ENCODE data around the gene MRPS16.
A peak's percentile ranks its signal among the peaks of the same experiment; 100 is the strongest.
"Not testable (repeated sequence)": the region's sequence is repeated elsewhere in the genome, so short reads cannot be mapped to it uniquely, and the experiment has no call there.

MRPS16 gene

GRCh38 chr10:73252445-73253224 lies at the start of gene MRPS16:
Gene MRPS16 (minus strand): TSS chr10:73252644. CDS start chr10:73252482, 162 bp downstream.
- intact Hi-C loops (cut with DNase I), result loop anchor here (10.0 kb wide), 2 partner anchors 162 to 242 kb away; partner anchors contain the start of genes ANXA7 and PPP3CB
- DNase-seq, result peak; percentile 89 to 99 (median 94)

GRCh38 chr10:73296946-73297345 lies 44.5 kb upstream of the MRPS16 start:
- intact Hi-C loops (cut with DNase I), result no loop called here
- no peak for DNase-seq

GRCh38 chr10:73293461-73293860 lies 41.0 kb upstream of the MRPS16 start:
- no peak for DNase-seq
- intact Hi-C loops (cut with DNase I), result no loop called here

- DNase-seq, result no peak
- intact Hi-C loops (cut with DNase I), result no loop called here
Observed at GRCh38 chr10:73289958-73290357, 37.5 kb upstream of the MRPS16 start.

- no peak for DNase-seq
- intact Hi-C loops (cut with DNase I), result no loop called here
Observed at GRCh38 chr10:73287441-73287840, 35.0 kb upstream of the MRPS16 start.

GRCh38 chr10:73281097-73281496 lies 28.7 kb upstream of the MRPS16 start:
- DNase-seq, result no peak
- intact Hi-C loops (cut with DNase I), result no loop called here

- intact Hi-C loops (cut with DNase I), result loop anchor here (5.0 to 10.0 kb wide), 2 partner anchors 90 to 378 kb away; partner anchors contain the start of genes CFAP70 and MYOZ1
Observed at GRCh38 chr10:73264423-73264822, 12.0 kb upstream of the MRPS16 start.

GRCh38 chr10:73263693-73264347 lies 11.4 kb upstream of the MRPS16 start:
- DNase-seq, result no peak
- intact Hi-C loops (cut with DNase I), result loop anchor here (5.0 to 10.0 kb wide), 2 partner anchors 91 to 378 kb away; partner anchors contain the start of genes CFAP70 and MYOZ1

More at GRCh38 chr10:73264423-73264822, 12.0 kb upstream of the MRPS16 start:
- no peak for DNase-seq

- intact Hi-C loops (cut with DNase I), result loop anchor here (5.0 to 10.0 kb wide), 2 partner anchors 92 to 379 kb away; partner anchors contain the start of genes CFAP70 and MYOZ1
- DNase-seq, result no peak
Observed at GRCh38 chr10:73262880-73263555, 10.6 kb upstream of the MRPS16 start.

- DNase-seq, result no peak
- intact Hi-C loops (cut with DNase I), result loop anchor here (5.0 to 10.0 kb wide), 2 partner anchors 93 to 380 kb away; partner anchors contain the start of genes CFAP70 and MYOZ1
Observed at GRCh38 chr10:73262105-73262730, 9.8 kb upstream of the MRPS16 start.

- no peak for DNase-seq
- intact Hi-C loops (cut with DNase I), result loop anchor here (5.0 to 10.0 kb wide), 2 partner anchors 93 to 381 kb away; partner anchors contain the start of genes CFAP70 and MYOZ1
Observed at GRCh38 chr10:73261362-73261995, 9.0 kb upstream of the MRPS16 start.

- DNase-seq, result not testable (repeated sequence)
- intact Hi-C loops (cut with DNase I), result loop anchor here (10.0 kb wide), 2 partner anchors 156 to 236 kb away; partner anchors contain the start of genes ANXA7 and PPP3CB
Observed at GRCh38 chr10:73258612-73259011, 6.2 kb upstream of the MRPS16 start.

- no peak for DNase-seq
- intact Hi-C loops (cut with DNase I), result loop anchor here (10.0 kb wide), 2 partner anchors 162 to 242 kb away; partner anchors contain the start of genes ANXA7 and PPP3CB
Observed at GRCh38 chr10:73253225-73253555, 746 bp upstream of the MRPS16 start.

- peak in 1 of 10 donors; percentile 82 for DNase-seq
Observed at GRCh38 chr10:73251683-73252444, 580 bp downstream of the MRPS16 start.

GRCh38 chr10:73248259-73248724 lies 4.2 kb downstream of the MRPS16 start:
- intact Hi-C loops (cut with DNase I), result loop anchor here (5.0 kb wide), 1 partner anchor 81 kb away; the partner anchor contains the start of genes ECD and FAM149B1
- no peak for DNase-seq

More at GRCh38 chr10:73251683-73252444, 580 bp downstream of the MRPS16 start:
- intact Hi-C loops (cut with DNase I), result loop anchor here (10.0 kb wide), 2 partner anchors 163 to 243 kb away; partner anchors contain the start of genes ANXA7 and PPP3CB

- no peak for DNase-seq
- intact Hi-C loops (cut with DNase I), result loop anchor here (5.0 kb wide), 1 partner anchor 80 kb away; the partner anchor contains the start of genes ECD and FAM149B1
Observed at GRCh38 chr10:73247509-73248258, 4.8 kb downstream of the MRPS16 start.

Data from posterior cingulate gyrus (tissue), 11 donors.